ENCODE results near the gene UAP1.

The UAP1 gene

DNA sequence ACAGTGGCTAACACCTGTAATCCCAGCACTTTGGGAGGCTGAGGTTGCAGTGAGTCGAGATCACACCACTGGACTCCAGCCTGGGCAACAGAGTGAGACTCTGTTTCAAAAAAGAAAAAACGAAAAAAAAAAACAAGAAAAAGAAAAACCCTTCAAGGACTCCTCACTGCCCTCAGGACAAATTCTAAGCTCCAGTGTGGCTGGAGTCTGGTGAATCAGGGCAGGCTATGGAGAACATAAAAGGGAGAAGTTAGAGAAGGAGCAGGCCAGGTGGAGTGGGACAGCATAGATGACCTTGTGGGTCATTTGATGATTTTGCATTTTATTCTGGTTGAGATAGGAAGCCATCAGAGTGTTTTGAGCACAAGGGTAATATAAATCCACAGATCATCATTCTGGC lies 12.5 kb upstream of the UAP1 start:
- H3K27me3 ChIP-seq (ENCODE audit: insufficient read depth, low read depth, severe bottlenecking), result no peaks in the 10 kb centered on the region
- no peak overlapping the region for H3K4me3 ChIP-seq (ENCODE audit: low read depth, low read length)
- DNase-seq, result no peak
- H3K9me3 ChIP-seq (ENCODE audit: severe bottlenecking), result no peaks in the 10 kb centered on the region
- H3K27ac ChIP-seq, result no peak overlapping the region
- TF ChIP-seq, protein P1, sequence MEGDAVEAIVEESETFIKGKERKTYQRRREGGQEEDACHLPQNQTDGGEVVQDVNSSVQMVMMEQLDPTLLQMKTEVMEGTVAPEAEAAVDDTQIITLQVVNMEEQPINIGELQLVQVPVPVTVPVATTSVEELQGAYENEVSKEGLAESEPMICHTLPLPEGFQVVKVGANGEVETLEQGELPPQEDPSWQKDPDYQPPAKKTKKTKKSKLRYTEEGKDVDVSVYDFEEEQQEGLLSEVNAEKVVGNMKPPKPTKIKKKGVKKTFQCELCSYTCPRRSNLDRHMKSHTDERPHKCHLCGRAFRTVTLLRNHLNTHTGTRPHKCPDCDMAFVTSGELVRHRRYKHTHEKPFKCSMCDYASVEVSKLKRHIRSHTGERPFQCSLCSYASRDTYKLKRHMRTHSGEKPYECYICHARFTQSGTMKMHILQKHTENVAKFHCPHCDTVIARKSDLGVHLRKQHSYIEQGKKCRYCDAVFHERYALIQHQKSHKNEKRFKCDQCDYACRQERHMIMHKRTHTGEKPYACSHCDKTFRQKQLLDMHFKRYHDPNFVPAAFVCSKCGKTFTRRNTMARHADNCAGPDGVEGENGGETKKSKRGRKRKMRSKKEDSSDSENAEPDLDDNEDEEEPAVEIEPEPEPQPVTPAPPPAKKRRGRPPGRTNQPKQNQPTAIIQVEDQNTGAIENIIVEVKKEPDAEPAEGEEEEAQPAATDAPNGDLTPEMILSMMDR (IDR thresholded peaks at IDR 0.05; ENCODE audit: low read depth, low read length), result no peak
- H3K36me3 ChIP-seq, result no peaks in the 10 kb centered on the region

GRCh38 chr1:162550925-162551324 lies 10.6 kb upstream of the UAP1 start:
- Histone ChIP-seq H3K9me3 (ENCODE audit: severe bottlenecking) (no peaks in the 10 kb centered on the region), H3K36me3 (no peaks in the 10 kb centered on the region), H3K4me3 (ENCODE audit: low read depth, low read length) (no peak overlapping the region), H3K27ac (no peak overlapping the region), H3K27me3 (ENCODE audit: insufficient read depth, low read depth, severe bottlenecking) (no peaks in the 10 kb centered on the region)
- no peak for DNase-seq
- TF ChIP-seq, protein P1 (IDR thresholded peaks at IDR 0.05; ENCODE audit: low read depth, low read length), result no peak

- DNase-seq, result no peak
- Histone ChIP-seq H3K9me3 (ENCODE audit: severe bottlenecking) (no peaks in the 10 kb centered on the region), H3K36me3 (no peaks in the 10 kb centered on the region), H3K27me3 (ENCODE audit: insufficient read depth, low read depth, severe bottlenecking) (no peaks in the 10 kb centered on the region), H3K4me3 (ENCODE audit: low read depth, low read length) (no peak overlapping the region), H3K27ac (no peak overlapping the region)
- TF ChIP-seq, protein P1 (IDR thresholded peaks at IDR 0.05; ENCODE audit: low read depth, low read length), result no peak
These were observed 9.4 kb upstream of the UAP1 start for GRCh38 chr1:162551969-162552683.

GRCh38 chr1:162552684-162553252 lies 8.8 kb upstream of the UAP1 start:
- H3K27ac ChIP-seq, result no peak overlapping the region
- no peak overlapping the region for H3K4me3 ChIP-seq (ENCODE audit: low read depth, low read length)
- DNase-seq, result no peak
- TF ChIP-seq, protein P1 (IDR thresholded peaks at IDR 0.05; ENCODE audit: low read depth, low read length), result no peak
- no peaks in the 10 kb centered on the region for H3K9me3 ChIP-seq (ENCODE audit: severe bottlenecking)
- no peaks in the 10 kb centered on the region for H3K36me3 ChIP-seq
- no peaks in the 10 kb centered on the region for H3K27me3 ChIP-seq (ENCODE audit: insufficient read depth, low read depth, severe bottlenecking)

DNA sequence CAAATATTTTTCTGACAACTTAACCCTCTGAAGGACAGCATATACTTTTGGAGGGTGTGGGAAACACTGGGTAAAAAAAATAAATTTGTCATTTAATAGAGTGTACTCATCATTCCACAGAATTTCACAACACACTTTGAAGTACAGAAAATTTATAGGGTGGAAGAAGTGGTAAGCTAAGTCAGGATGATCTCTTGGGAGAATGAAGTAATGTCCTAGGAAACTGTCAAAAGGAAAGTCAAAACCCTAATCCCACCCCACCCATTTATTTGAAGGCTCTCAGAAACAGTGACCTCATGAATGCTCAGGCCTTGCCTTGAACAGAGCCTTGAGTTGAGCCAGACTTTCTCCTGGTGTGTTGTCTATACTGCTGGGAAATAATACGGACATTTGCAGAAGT lies 7.3 kb upstream of the UAP1 start:
- H3K27ac ChIP-seq, result no peak overlapping the region
- H3K36me3 ChIP-seq, result no peaks in the 10 kb centered on the region
- no peaks in the 10 kb centered on the region for H3K9me3 ChIP-seq (ENCODE audit: severe bottlenecking)
- no peaks in the 10 kb centered on the region for H3K27me3 ChIP-seq (ENCODE audit: insufficient read depth, low read depth, severe bottlenecking)
- no peak overlapping the region for H3K4me3 ChIP-seq (ENCODE audit: low read depth, low read length)
- DNase-seq, result no peak
- TF ChIP-seq, protein P1 (IDR thresholded peaks at IDR 0.05; ENCODE audit: low read depth, low read length), result no peak

Measured in WERI-Rb-1 (cell line).